Neural cell (in vitro differentiated cells): Measurements from ENCODE around the gene TMEM121B.

Experiments used
- CTCF ChIP-seq: fragments of 450-650 bp; IDR thresholded peaks from 2 replicates; pipeline ENCODE4 v1.5.1; 2014; ENCODE audit warnings: antibody characterized with exemption, mild to moderate bottlenecking, moderate library complexity; ENCODE audit not compliant: poor library complexity, severe bottlenecking
- RAD21 ChIP-seq: fragments of 450-650 bp; conservative IDR thresholded peaks from 2 replicates; pipeline ENCODE4 v1.6.1; 2014; ENCODE audit warnings: antibody characterized with exemption, mild to moderate bottlenecking, moderate library complexity

DNA sequence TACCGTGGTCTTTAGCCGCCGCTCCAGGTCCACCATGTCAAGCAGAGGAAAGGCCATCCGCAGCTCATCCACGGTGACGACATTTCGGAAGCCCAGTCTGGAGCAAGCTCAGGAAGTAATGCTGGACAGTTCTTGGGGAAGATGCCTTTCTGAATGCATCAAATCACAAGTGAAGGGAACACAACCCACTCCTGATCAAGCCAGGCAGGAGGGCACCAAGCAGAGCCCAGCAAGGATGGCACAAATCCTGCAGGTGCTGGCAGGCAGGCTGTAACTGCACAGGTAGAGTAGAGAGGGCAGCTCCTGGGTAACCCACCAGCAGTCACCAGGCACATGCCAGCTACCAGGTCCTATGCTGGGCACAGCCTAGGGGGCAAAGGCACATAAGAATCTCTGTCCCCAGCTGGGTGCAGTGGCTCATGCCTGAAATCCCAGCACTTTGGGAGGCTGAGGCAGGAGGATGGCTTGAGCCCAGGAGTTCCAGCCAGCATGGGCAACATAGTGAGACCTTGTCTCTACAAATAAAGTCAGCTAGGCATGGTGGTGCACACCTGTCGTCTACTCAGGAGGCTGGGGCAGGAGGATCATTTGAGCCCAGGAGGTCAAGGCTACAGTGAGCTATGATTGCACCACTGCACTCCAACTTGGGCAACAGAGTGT, 24.0 kb upstream of the TMEM121B start:
- TF ChIP-seq CTCF, result no peak
- TF ChIP-seq RAD21, result no peak
